SW 1271 (cell line): ENCODE data around the gene UST.
"Not testable (repeated sequence)": the region's sequence is repeated elsewhere in the genome, so short reads cannot be mapped to it uniquely, and the experiment has no call there.

Source experiments
- DNase-seq, 2 experiments: peaks; one replicate each; lab custom pipeline; 2025; lab: John Stamatoyannopoulos, UW

The UST gene

GRCh38 chr6:148765898-148766808 lies 19.3 kb downstream of the UST start:
- no peak for DNase-seq

GRCh38 chr6:148768646-148769270 lies 21.9 kb downstream of the UST start:
- no peak for DNase-seq

- no peak for DNase-seq
Measured at GRCh38 chr6:148769304-148769968, 22.6 kb downstream of the UST start.

- DNase-seq = no peak
Measured at GRCh38 chr6:148770408-148771211, 23.8 kb downstream of the UST start.

GRCh38 chr6:148771212-148771601 lies 24.4 kb downstream of the UST start:
- DNase-seq = no peak

GRCh38 chr6:148771896-148772554 lies 25.2 kb downstream of the UST start:
- DNase-seq = no peak

GRCh38 chr6:148775161-148775560 lies 28.3 kb downstream of the UST start:
- no peak for DNase-seq

GRCh38 chr6:148776321-148777308 lies 29.8 kb downstream of the UST start:
- no peak for DNase-seq

- DNase-seq = no peak
Measured at GRCh38 chr6:148779142-148779562, 32.3 kb downstream of the UST start.

GRCh38 chr6:148780423-148780822 lies 33.6 kb downstream of the UST start:
- not testable (repeated sequence) for DNase-seq

- DNase-seq = no peak
Measured at GRCh38 chr6:148780918-148781436, 34.1 kb downstream of the UST start.

- DNase-seq = no peak
Measured at GRCh38 chr6:148789948-148790347, 43.1 kb downstream of the UST start.

GRCh38 chr6:148790404-148790803 lies 43.6 kb downstream of the UST start:
- DNase-seq = no peak

GRCh38 chr6:148790817-148791216 lies 44.0 kb downstream of the UST start:
- no peak for DNase-seq

- DNase-seq = no peak
Measured at GRCh38 chr6:148791372-148791771, 44.5 kb downstream of the UST start.

GRCh38 chr6:148793721-148794120 lies 46.9 kb downstream of the UST start:
- DNase-seq = no peak

GRCh38 chr6:148794797-148795196 lies 48.0 kb downstream of the UST start:
- no peak for DNase-seq

- no peak for DNase-seq
Measured at GRCh38 chr6:148795563-148795962, 48.7 kb downstream of the UST start.

- no peak for DNase-seq
Measured at GRCh38 chr6:148799647-148800046, 52.8 kb downstream of the UST start.

GRCh38 chr6:148800536-148800935 lies 53.7 kb downstream of the UST start:
- DNase-seq = no peak
